ENCODE measurements around the gene HOXB7.

The HOXB7 gene

DNA sequence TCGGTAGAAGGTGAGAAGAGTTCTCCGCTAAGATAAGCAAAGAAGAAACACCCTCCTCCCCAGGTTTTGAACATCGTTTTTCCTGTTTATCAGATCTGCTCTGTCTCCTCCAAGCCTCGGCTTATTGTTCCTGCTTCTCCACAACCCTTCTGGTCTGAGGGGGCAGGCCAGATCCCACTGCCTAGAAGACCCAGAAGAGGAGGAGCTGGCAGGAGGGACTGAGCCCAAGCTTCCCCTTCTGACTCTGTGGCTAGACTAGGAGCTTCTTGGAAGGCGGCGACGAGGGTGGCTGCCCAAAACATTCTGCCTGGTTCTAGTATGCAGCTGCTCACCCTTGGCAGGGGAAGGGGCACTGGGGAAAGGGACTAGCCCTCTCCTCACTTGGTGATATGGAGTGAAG, 12.1 kb downstream of the HOXB7 start:
- no peak for DNase-seq (ENCODE audit: low read depth)
- TF ChIP-seq CTCF (IDR thresholded peaks at IDR 0.05; ENCODE audit: low read depth, low read length, missing control alignments) = no peak
- H3K4me3 ChIP-seq (ENCODE audit: low read depth, low read length) = no peak overlapping the region

- peak overlapping the region; percentile 43 for H3K4me3 ChIP-seq (ENCODE audit: low read depth, low read length)
- DNase-seq (ENCODE audit: low read depth) = no peak
- no peak for TF ChIP-seq CTCF (IDR thresholded peaks at IDR 0.05; ENCODE audit: low read depth, low read length, missing control alignments)
Measured at GRCh38 chr17:48597778-48598631, 12.8 kb downstream of the HOXB7 start.

DNA sequence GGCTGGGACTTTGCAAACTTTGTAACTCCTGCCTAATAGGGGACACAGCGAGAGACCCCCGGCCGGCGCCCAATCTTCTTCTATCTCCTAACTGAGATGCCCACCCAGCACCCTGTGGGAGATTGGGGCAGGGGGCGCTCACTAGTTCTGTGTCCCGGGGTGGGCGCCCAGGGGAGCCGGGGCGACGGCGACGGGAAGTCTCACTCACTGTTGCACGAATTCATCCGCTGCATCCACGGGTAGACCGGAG, 13.4 kb downstream of the HOXB7 start:
- DNase-seq (ENCODE audit: low read depth) = no peak
- peak overlapping the region; percentile 43 for H3K4me3 ChIP-seq (ENCODE audit: low read depth, low read length)
- TF ChIP-seq CTCF (IDR thresholded peaks at IDR 0.05; ENCODE audit: low read depth, low read length, missing control alignments) = no peak

GRCh38 chr17:48596735-48597527, 13.9 kb downstream of the HOXB7 start:
- H3K4me3 ChIP-seq (ENCODE audit: low read depth, low read length) = peak overlapping the region; percentile 43
- TF ChIP-seq CTCF (IDR thresholded peaks at IDR 0.05; ENCODE audit: low read depth, low read length, missing control alignments) = no peak
- no peak for DNase-seq (ENCODE audit: low read depth)

DNA sequence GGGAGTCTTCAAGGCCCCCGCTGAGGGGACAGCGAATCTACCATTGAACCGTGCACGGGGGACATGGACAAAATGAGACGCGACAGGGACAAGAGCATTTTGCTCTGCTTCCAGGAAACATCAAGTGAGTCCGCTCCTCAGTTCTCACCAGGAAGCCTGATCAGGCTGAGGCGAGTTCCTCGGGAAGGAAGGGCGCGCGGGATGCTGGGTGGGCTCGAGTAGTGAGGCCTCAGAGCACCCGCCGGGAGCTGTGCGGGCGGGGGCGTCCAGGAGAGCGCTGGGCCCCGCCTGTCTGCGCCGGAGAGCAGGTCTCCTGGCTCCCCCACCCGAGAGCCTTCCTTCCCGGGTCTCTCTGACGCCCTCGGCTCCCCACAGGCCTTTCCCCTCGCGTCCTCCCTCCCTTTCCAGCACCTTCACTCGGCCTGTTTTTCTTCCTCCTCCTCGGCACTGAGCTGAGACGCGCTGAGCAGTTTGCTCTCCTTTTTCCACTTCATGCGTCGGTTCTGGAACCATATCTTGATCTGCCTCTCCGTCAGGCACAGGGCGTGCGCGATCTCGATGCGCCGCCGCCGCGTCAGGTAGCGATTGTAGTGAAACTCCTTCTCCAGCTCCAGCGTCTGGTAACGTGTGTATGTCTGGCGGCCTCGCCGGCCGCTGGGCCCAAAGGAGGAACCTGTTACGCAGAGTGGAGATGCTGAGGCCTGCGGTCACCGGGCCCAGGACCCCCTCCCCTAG, 14.7 kb downstream of the HOXB7 start:
- TF ChIP-seq CTCF (IDR thresholded peaks at IDR 0.05; ENCODE audit: low read depth, low read length, missing control alignments) = no peak
- H3K4me3 ChIP-seq (ENCODE audit: low read depth, low read length) = peak overlapping the region; percentile 34
- no peak for DNase-seq (ENCODE audit: low read depth)

GRCh38 chr17:48595278-48595999, 15.4 kb downstream of the HOXB7 start:
- no peak for DNase-seq (ENCODE audit: low read depth)
- TF ChIP-seq CTCF (IDR thresholded peaks at IDR 0.05; ENCODE audit: low read depth, low read length, missing control alignments) = no peak
- H3K4me3 ChIP-seq (ENCODE audit: low read depth, low read length) = no peak overlapping the region
